ENCODE results near the gene SUMO3. TPM values are rescaled to one million over a fixed set of nuclear protein-coding genes. Genes with fewer than 3 reads are reported as not detected.
A peak's percentile ranks its signal among the peaks of the same experiment; 100 is the strongest.

SUMO3 gene
- total and polyA plus RNA-seq, 2 experiments from 2014 or later: 110 to 178 TPM

DNA sequence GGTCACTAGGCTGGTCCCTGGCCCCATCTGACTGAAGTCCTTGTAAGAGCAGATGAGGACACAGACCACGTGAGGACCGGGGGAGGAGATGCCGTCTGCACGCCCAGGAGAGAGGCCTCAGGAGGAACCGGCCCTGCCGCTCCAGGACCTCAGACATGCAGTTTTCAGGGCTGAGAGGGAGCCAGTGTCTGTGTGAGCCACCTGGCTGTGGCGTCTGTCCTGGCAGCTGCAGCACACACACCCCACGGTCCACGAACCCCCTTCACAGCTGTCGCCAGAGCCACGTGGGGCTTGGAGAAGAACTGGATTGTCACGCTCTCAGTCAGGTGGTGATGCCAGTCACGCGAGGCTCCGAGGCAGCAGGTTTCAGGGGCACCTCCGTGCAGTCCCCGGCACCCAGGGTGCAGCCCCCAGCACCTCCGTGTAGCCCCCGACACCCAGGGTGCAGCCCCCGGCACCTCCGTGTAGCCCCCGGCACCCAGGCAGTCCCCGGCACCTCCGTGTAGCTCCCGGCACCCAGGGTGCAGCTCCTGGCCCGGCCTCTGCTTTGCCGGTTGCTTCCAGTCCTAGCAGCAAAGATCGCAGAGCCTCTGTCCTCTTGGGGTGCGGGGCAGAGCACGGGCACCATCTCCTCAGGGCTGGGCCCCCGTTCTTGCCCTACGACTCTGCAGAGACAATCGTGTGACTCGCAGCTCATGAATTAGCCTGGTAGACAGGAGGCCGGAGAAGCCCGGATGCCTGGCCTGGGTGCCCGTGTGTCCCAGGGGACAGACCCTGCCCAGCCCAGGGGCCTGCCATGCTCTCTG, 19.0 kb upstream of the SUMO3 start:
- WGBS, 2 experiments (ENCODE audit: low coverage in 1 of 2, low lambda C conversion rate in 2 of 2, missing lambda C conversion rate in 2 of 2): 35 to 39% methylated on average over 31 to 32 of the region's 37 CpGs
- Histone ChIP-seq H4K20me1 (ENCODE audit: insufficient read depth) (no peaks in the 10 kb centered on the region), H2AFZ (peak overlapping the region; percentile 49)

GRCh38 chr21:44836349-44836665, 18.4 kb upstream of the SUMO3 start:
- H3K4me3 ChIP-seq: no peak overlapping the region
- no peaks in the 10 kb centered on the region for H3K79me2 ChIP-seq (ENCODE audit: insufficient read depth)
- peak overlapping the region; percentile 49 for H2AFZ ChIP-seq
- no peaks in the 10 kb centered on the region for H3F3A ChIP-seq (ENCODE audit: insufficient read depth)
- H3K36me3 ChIP-seq (ENCODE audit: low read depth): no peaks in the 10 kb centered on the region
- H3K4me2 ChIP-seq (ENCODE audit: unreplicated experiment): no peak overlapping the region
- 0 out of 2 replicates have a peak, but pooled peaks cover 6% of the 10 kb centered on the region for H3K27me3 ChIP-seq (replicated peaks; ENCODE audit: insufficient read depth)
- no peaks in the 10 kb centered on the region for H3K9me2 ChIP-seq (ENCODE audit: insufficient read depth)
- no peaks in the 10 kb centered on the region for H3K9me3 ChIP-seq (ENCODE audit: low read depth)
- no peak overlapping the region for H3K27ac ChIP-seq
- in situ Hi-C loops (cut with MboI): no loop called here
- H3K9ac ChIP-seq: no peak overlapping the region
- no peaks in the 10 kb centered on the region for H4K20me1 ChIP-seq (ENCODE audit: insufficient read depth)
- DNase-seq: no peak
- WGBS, 2 experiments (ENCODE audit: low coverage in 1 of 2, low lambda C conversion rate in 2 of 2, missing lambda C conversion rate in 2 of 2): 7 to 9% methylated on average over 3 of the region's 3 CpGs
- peaks cover 8% of the 10 kb centered on the region; the same call in 1 of the 2 replicates for H3K4me1 ChIP-seq (ENCODE audit: insufficient read depth)
- TF ChIP-seq EZH2phosphoT487 (IDR thresholded peaks at IDR 0.05; ENCODE audit: insufficient read depth, low read depth): no peak
- TF ChIP-seq EZH2 (IDR thresholded peaks at IDR 0.05; ENCODE audit: insufficient read depth, poor library complexity, severe bottlenecking): no peak

More for the DNA sequence above, 19.0 kb upstream of the SUMO3 start:
- TF ChIP-seq EZH2 (IDR thresholded peaks at IDR 0.05; ENCODE audit: insufficient read depth, poor library complexity, severe bottlenecking) (no peak), EZH2phosphoT487 (IDR thresholded peaks at IDR 0.05; ENCODE audit: insufficient read depth, low read depth) (no peak)
- Histone ChIP-seq H3K9ac (no peak overlapping the region), H3K9me2 (ENCODE audit: insufficient read depth) (no peaks in the 10 kb centered on the region), H3K4me1 (ENCODE audit: insufficient read depth) (peaks cover 8% of the 10 kb centered on the region; the same call in 1 of the 2 replicates), H3K27me3 (replicated peaks; ENCODE audit: insufficient read depth) (0 out of 2 replicates have a peak, but pooled peaks cover 4% of the 10 kb centered on the region), H3F3A (ENCODE audit: insufficient read depth) (no peaks in the 10 kb centered on the region), H3K36me3 (ENCODE audit: low read depth) (no peaks in the 10 kb centered on the region), H3K27ac (no peak overlapping the region), H3K4me2 (ENCODE audit: unreplicated experiment) (peak overlapping the region; percentile 7), H3K4me3 (no peak overlapping the region), H3K9me3 (ENCODE audit: low read depth) (no peaks in the 10 kb centered on the region), H3K79me2 (ENCODE audit: insufficient read depth) (no peaks in the 10 kb centered on the region)
- peak; percentile 77 for DNase-seq
- in situ Hi-C loops (cut with MboI): no loop called here

- no peaks in the 10 kb centered on the region for H3K9me2 ChIP-seq (ENCODE audit: insufficient read depth)
- no peak overlapping the region for H2AFZ ChIP-seq
- in situ Hi-C loops (cut with MboI): no loop called here
- no peaks in the 10 kb centered on the region for H4K20me1 ChIP-seq (ENCODE audit: insufficient read depth)
- TF ChIP-seq EZH2phosphoT487 (IDR thresholded peaks at IDR 0.05; ENCODE audit: insufficient read depth, low read depth) (no peak), EZH2 (IDR thresholded peaks at IDR 0.05; ENCODE audit: insufficient read depth, poor library complexity, severe bottlenecking) (no peak)
- no peak overlapping the region for H3K4me3 ChIP-seq
- H3K36me3 ChIP-seq (ENCODE audit: low read depth): no peaks in the 10 kb centered on the region
- peaks cover 8% of the 10 kb centered on the region; the same call in 1 of the 2 replicates for H3K4me1 ChIP-seq (ENCODE audit: insufficient read depth)
- WGBS, 2 experiments (ENCODE audit: low coverage in 1 of 2, low lambda C conversion rate in 2 of 2, missing lambda C conversion rate in 2 of 2): 61 to 70% methylated on average over 5 to 6 of the region's 8 CpGs
- no peaks in the 10 kb centered on the region for H3K79me2 ChIP-seq (ENCODE audit: insufficient read depth)
- H3K27me3 ChIP-seq (replicated peaks; ENCODE audit: insufficient read depth): 0 out of 2 replicates have a peak, but pooled peaks cover 7% of the 10 kb centered on the region
- DNase-seq: no peak
- no peak overlapping the region for H3K9ac ChIP-seq
- H3K27ac ChIP-seq: no peak overlapping the region
- no peak overlapping the region for H3K4me2 ChIP-seq (ENCODE audit: unreplicated experiment)
- no peaks in the 10 kb centered on the region for H3K9me3 ChIP-seq (ENCODE audit: low read depth)
- H3F3A ChIP-seq (ENCODE audit: insufficient read depth): no peaks in the 10 kb centered on the region
These were observed 17.7 kb upstream of the SUMO3 start for GRCh38 chr21:44835647-44835973.

GRCh38 chr21:44834951-44835646, 17.2 kb upstream of the SUMO3 start:
- TF ChIP-seq EZH2 (IDR thresholded peaks at IDR 0.05; ENCODE audit: insufficient read depth, poor library complexity, severe bottlenecking): no peak
- no peak for TF ChIP-seq EZH2phosphoT487 (IDR thresholded peaks at IDR 0.05; ENCODE audit: insufficient read depth, low read depth)
- 81 to 83% methylated on average over 29 of the region's 29 CpGs for WGBS, 2 experiments (ENCODE audit: low coverage in 1 of 2, low lambda C conversion rate in 2 of 2, missing lambda C conversion rate in 2 of 2)
- H3K4me2 ChIP-seq (ENCODE audit: unreplicated experiment): no peak overlapping the region
- 0 out of 2 replicates have a peak, but pooled peaks cover 6% of the 10 kb centered on the region for H3K27me3 ChIP-seq (replicated peaks; ENCODE audit: insufficient read depth)
- no peak overlapping the region for H3K4me3 ChIP-seq
- H3K4me1 ChIP-seq (ENCODE audit: insufficient read depth): peaks cover 8% of the 10 kb centered on the region; the same call in 1 of the 2 replicates
- H3K9me2 ChIP-seq (ENCODE audit: insufficient read depth): no peaks in the 10 kb centered on the region
- DNase-seq: no peak
- in situ Hi-C loops (cut with MboI): no loop called here
- no peaks in the 10 kb centered on the region for H3K9me3 ChIP-seq (ENCODE audit: low read depth)
- H3K27ac ChIP-seq: no peak overlapping the region
- H3K36me3 ChIP-seq (ENCODE audit: low read depth): no peaks in the 10 kb centered on the region
- H3K79me2 ChIP-seq (ENCODE audit: insufficient read depth): no peaks in the 10 kb centered on the region
- H4K20me1 ChIP-seq (ENCODE audit: insufficient read depth): no peaks in the 10 kb centered on the region
- no peak overlapping the region for H2AFZ ChIP-seq
- H3F3A ChIP-seq (ENCODE audit: insufficient read depth): no peaks in the 10 kb centered on the region
- H3K9ac ChIP-seq: no peak overlapping the region
